GM23338 (cell line): ENCODE data around the gene ADGRD2. TPM values are rescaled to one million over a fixed set of nuclear protein-coding genes. Genes with fewer than 3 reads are reported as not detected.

ENCODE experiments used
- ATAC-seq: fragments of 200-7000 bp; cut with Tn5 transposase; 3 replicates; pipeline ENCODE4 v1.9.1; 2020
- DNase-seq: peaks from one replicate; pipeline ENCODE4 v3.0.0-alpha.2; 2015; ENCODE audit warnings: low spot score
- H2AFZ ChIP-seq: fragments of 200-600 bp; sonication (generic); 2 replicates; pipeline ENCODE4 v1.8.0; 2016; ENCODE audit warnings: antibody characterized with exemption, mild to moderate bottlenecking, moderate library complexity
- H3F3A ChIP-seq: fragments of 200-600 bp; sonication (generic); replicated peaks from 2 replicates; pipeline ENCODE4 v1.8.0; 2017; ENCODE audit warnings: antibody characterized with exemption, mixed run types, low read depth
- H3K27ac ChIP-seq: fragments of 200-600 bp; sonication (generic); 2 replicates; pipeline ENCODE4 v1.6.1; 2016; ENCODE audit warnings: low read depth
- H3K27me3 ChIP-seq: fragments of 200-600 bp; sonication (generic); 2 replicates; pipeline ENCODE4 v1.8.0; 2016; ENCODE audit warnings: mild to moderate bottlenecking, mixed run types, moderate library complexity; ENCODE audit not compliant: insufficient read depth
- H3K36me3 ChIP-seq: fragments of 200-600 bp; sonication (generic); 2 replicates; pipeline ENCODE4 v1.8.0; 2016; ENCODE audit warnings: mild to moderate bottlenecking; ENCODE audit not compliant: insufficient read depth
- H3K4me1 ChIP-seq: fragments of 200-600 bp; sonication (generic); 2 replicates; pipeline ENCODE4 v1.8.0; 2016; ENCODE audit warnings: mild to moderate bottlenecking, moderate library complexity; ENCODE audit not compliant: insufficient read depth
- H3K4me2 ChIP-seq: fragments of 200-600 bp; sonication (generic); 2 replicates; pipeline ENCODE4 v1.7.1; 2017; ENCODE audit warnings: mixed run types
- H3K4me3 ChIP-seq: fragments of 200-600 bp; sonication (generic); 2 replicates; pipeline ENCODE4 v1.6.1; 2016; ENCODE audit warnings: mixed run types
- H3K79me2 ChIP-seq: fragments of 200-600 bp; sonication (generic); replicated peaks from 2 replicates; pipeline ENCODE4 v1.8.0; 2017; ENCODE audit warnings: mild to moderate bottlenecking; ENCODE audit not compliant: insufficient read depth
- H3K9me2 ChIP-seq: fragments of 200-600 bp; sonication (generic); 2 replicates; pipeline ENCODE4 v1.8.0; 2017; ENCODE audit not compliant: insufficient read depth
- H4K20me1 ChIP-seq: fragments of 200-600 bp; sonication (generic); replicated peaks from 2 replicates; pipeline ENCODE4 v1.8.0; 2017; ENCODE audit warnings: mild to moderate bottlenecking; ENCODE audit not compliant: insufficient read depth
- H3K27ac Mint-ChIP-seq: 2 replicates; pipeline ENCODE4 v1.8.0; 2020; ENCODE audit warnings: inconsistent platforms, mild to moderate bottlenecking, moderate library complexity, mixed read lengths
- H3K27me3 Mint-ChIP-seq: 3 replicates; pipeline ENCODE4 v1.8.0; 2022; ENCODE audit warnings: low read depth, mild to moderate bottlenecking, moderate library complexity, mixed read lengths, inconsistent platforms; ENCODE audit not compliant: insufficient read depth, poor library complexity
- H3K36me3 Mint-ChIP-seq: 3 replicates; pipeline ENCODE4 v1.8.0; 2021; ENCODE audit warnings: low read depth, mild to moderate bottlenecking, inconsistent platforms, moderate library complexity, mixed read lengths
- H3K4me1 Mint-ChIP-seq: 3 replicates; pipeline ENCODE4 v1.8.0; 2020; ENCODE audit warnings: mild to moderate bottlenecking, inconsistent platforms, mixed read lengths
- H3K4me3 Mint-ChIP-seq: 3 replicates; pipeline ENCODE4 v1.8.0; 2021; ENCODE audit warnings: moderate library complexity, mild to moderate bottlenecking, inconsistent platforms, mixed read lengths
- H3K9me3 Mint-ChIP-seq: 3 replicates; pipeline ENCODE4 v1.8.0; 2020; ENCODE audit warnings: moderate library complexity, mild to moderate bottlenecking, inconsistent platforms, mixed read lengths
- CREB1 ChIP-seq: fragments of 250-450 bp; sonication (Bioruptor Pico); IDR thresholded peaks from 2 replicates; pipeline ENCODE4 v1.5.0; 2020; ENCODE audit warnings: low read depth, mild to moderate bottlenecking, moderate library complexity
- EZH2 ChIP-seq: fragments of 200-600 bp; sonication (generic); IDR thresholded peaks from one replicate; pipeline ENCODE4 v1.8.0; 2017; ENCODE audit warnings: antibody characterized with exemption, mild to moderate bottlenecking, low read depth; ENCODE audit not compliant: unreplicated experiment
- EZH2phosphoT487 ChIP-seq: fragments of 200-600 bp; sonication (generic); IDR thresholded peaks from one replicate; pipeline ENCODE4 v1.8.1; 2018; ENCODE audit warnings: antibody characterized with exemption; ENCODE audit not compliant: unreplicated experiment
- JUNB ChIP-seq: IDR thresholded peaks from one replicate; pipeline ENCODE4 v1.6.1; 2016; ENCODE audit warnings: antibody characterized with exemption; ENCODE audit not compliant: unreplicated experiment
- NANOG ChIP-seq: IDR thresholded peaks from 2 replicates; pipeline ENCODE4 v1.6.1; 2016; ENCODE audit warnings: antibody characterized with exemption, borderline replicate concordance
- REST ChIP-seq: IDR thresholded peaks from one replicate; pipeline ENCODE4 v1.6.1; 2018; ENCODE audit warnings: antibody characterized with exemption; ENCODE audit not compliant: unreplicated experiment
- STAT1 ChIP-seq: IDR thresholded peaks from one replicate; pipeline ENCODE4 v1.6.1; 2016; ENCODE audit warnings: antibody characterized with exemption; ENCODE audit not compliant: unreplicated experiment
- ZNF114 ChIP-seq: fragments of 250-450 bp; sonication (Bioruptor Pico); IDR thresholded peaks from 2 replicates; pipeline ENCODE4 v1.5.0; 2020; ENCODE audit warnings: mild to moderate bottlenecking, moderate library complexity
- ZNF331 ChIP-seq: fragments of 250-450 bp; sonication (Bioruptor Pico); IDR thresholded peaks from 2 replicates; pipeline ENCODE4 v1.5.0; 2020; ENCODE audit warnings: low read depth, mild to moderate bottlenecking, moderate library complexity
- ZNF462 ChIP-seq: fragments of 250-450 bp; sonication (Bioruptor Pico); IDR thresholded peaks from 2 replicates; pipeline ENCODE4 v1.5.0; 2020; ENCODE audit warnings: mild to moderate bottlenecking, moderate library complexity
- polyA plus RNA-seq: library from polyadenylated mRNA; unstranded; fragments of >200 nt; fragmentation: Nextera tagmentation; extraction: Ambion mirVana; gene quantifications from 2 replicates; pipeline ENCODE4 v1.2.1, GENCODE V29; 2016
- total RNA-seq: library from RNA; depleted of rRNA; stranded (reverse); fragments of >200 nt; shearing (Covaris generic); gene quantifications from 2 replicates; pipeline ENCODE4 v1.2.3, GENCODE V29; 2014
- TF ChIP-seq, protein P1 (sequence below), 2 experiments: fragments of 200-600 bp in 1 of 2; sonication (generic) in 1 of 2; conservative IDR thresholded peaks; 2 replicates each; pipeline versions ENCODE4 v1.5.1 to v1.6.1; 2016 to 2017; ENCODE audit warnings: antibody characterized with exemption in 2 of 2, low read depth in 2 of 2, mild to moderate bottlenecking in 2 of 2, moderate library complexity in 1 of 2
- TF ChIP-seq, protein P2 (sequence below): IDR thresholded peaks from 2 replicates; pipeline ENCODE4 v1.6.1; 2016; ENCODE audit warnings: antibody characterized with exemption

ADGRD2 gene
- total and polyA plus RNA-seq, 2 experiments from 2014 or later: 0.45 to 0.78 TPM

DNA sequence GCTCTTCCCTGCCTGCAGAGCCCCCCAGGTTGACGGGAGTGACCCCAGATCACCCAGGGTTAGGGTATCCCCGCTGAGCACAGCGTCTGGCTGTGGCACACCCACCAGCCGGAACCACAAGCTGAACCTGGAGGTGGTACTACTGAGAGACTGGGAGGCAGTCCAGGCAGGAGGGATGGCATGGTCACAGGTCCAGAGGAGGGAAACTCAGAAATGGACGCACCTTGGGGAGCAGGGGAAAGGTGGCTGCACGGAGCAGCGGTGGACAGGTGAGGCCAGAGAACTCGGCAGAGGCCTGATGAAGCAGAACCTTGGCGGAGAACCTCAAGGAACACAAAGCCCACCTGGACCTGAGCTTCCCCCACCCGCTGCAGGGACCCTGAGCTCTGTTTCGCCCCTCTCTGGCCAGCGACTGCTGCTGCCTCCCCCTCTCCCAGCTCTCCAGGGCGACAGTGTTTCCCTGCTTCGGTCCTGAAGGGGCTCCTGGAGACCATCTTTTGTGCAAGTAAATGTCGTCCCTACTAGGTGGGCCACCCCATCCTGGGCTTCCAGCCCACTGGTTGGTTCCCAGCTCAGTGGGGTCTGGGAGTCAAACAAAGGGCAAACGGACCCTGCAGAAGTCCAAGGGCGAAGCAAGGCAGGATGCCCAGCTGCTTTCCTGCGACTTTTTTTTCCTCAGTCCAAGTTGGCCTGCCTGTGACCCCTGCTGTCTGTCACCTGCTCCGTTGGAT is 845 bp downstream of the ADGRD2 start:
- no peak overlapping the region for H3K27ac Mint-ChIP-seq
- peak overlapping the region; percentile 93 for H2AFZ ChIP-seq

More for the DNA sequence above, 845 bp downstream of the ADGRD2 start:
- Histone ChIP-seq H3K4me3 (peak overlapping the region; percentile 67), H3K27me3 (peaks cover 27% of the 10 kb centered on the region), H3K9me2 (no peaks in the 10 kb centered on the region), H3F3A (0 out of 2 replicates have a peak, but pooled peaks cover 9% of the 10 kb centered on the region), H3K36me3 (no peaks in the 10 kb centered on the region), H3K79me2 (no peaks in the 10 kb centered on the region), H3K4me2 (peak overlapping the region; percentile 92), H3K27ac (no peak overlapping the region), H3K4me1 (0 out of 2 replicates have a peak, but pooled peaks cover 8% of the 10 kb centered on the region), H4K20me1 (no peaks in the 10 kb centered on the region)
- TF ChIP-seq REST (no peak), CREB1 (CRISPR knock-in tag) (no peak), NANOG (no peak), ZNF114 (CRISPR knock-in tag) (no peak), STAT1 (no peak), ZNF462 (no peak), JUNB (no peak), ZNF331 (no peak), EZH2 (no peak), EZH2phosphoT487 (no peak)
- TF ChIP-seq, protein P1, sequence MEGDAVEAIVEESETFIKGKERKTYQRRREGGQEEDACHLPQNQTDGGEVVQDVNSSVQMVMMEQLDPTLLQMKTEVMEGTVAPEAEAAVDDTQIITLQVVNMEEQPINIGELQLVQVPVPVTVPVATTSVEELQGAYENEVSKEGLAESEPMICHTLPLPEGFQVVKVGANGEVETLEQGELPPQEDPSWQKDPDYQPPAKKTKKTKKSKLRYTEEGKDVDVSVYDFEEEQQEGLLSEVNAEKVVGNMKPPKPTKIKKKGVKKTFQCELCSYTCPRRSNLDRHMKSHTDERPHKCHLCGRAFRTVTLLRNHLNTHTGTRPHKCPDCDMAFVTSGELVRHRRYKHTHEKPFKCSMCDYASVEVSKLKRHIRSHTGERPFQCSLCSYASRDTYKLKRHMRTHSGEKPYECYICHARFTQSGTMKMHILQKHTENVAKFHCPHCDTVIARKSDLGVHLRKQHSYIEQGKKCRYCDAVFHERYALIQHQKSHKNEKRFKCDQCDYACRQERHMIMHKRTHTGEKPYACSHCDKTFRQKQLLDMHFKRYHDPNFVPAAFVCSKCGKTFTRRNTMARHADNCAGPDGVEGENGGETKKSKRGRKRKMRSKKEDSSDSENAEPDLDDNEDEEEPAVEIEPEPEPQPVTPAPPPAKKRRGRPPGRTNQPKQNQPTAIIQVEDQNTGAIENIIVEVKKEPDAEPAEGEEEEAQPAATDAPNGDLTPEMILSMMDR (conservative IDR thresholded peaks at IDR 0.05; ENCODE audit: low read depth in 2 of 2): no peak
- TF ChIP-seq, protein P2, sequence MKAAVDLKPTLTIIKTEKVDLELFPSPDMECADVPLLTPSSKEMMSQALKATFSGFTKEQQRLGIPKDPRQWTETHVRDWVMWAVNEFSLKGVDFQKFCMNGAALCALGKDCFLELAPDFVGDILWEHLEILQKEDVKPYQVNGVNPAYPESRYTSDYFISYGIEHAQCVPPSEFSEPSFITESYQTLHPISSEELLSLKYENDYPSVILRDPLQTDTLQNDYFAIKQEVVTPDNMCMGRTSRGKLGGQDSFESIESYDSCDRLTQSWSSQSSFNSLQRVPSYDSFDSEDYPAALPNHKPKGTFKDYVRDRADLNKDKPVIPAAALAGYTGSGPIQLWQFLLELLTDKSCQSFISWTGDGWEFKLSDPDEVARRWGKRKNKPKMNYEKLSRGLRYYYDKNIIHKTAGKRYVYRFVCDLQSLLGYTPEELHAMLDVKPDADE: no peak
- ATAC-seq (no peak), DNase-seq (no peak)
- H3K9me3 Mint-ChIP-seq: no peaks in the 10 kb centered on the region; the same call in 2 of the 3 replicates
- H3K4me1 Mint-ChIP-seq: peaks cover 16% of the 10 kb centered on the region
- H3K4me3 Mint-ChIP-seq: peak overlapping the region; percentile 74
- peaks cover 32% of the 10 kb centered on the region for H3K27me3 Mint-ChIP-seq
- no peaks in the 10 kb centered on the region for H3K36me3 Mint-ChIP-seq
